IMR-90 (cell line): ENCODE results near the gene SAMD7. TPM values are rescaled to one million over a fixed set of nuclear protein-coding genes. Genes with fewer than 3 reads are reported as not detected.

Source experiments
- ATAC-seq: fragments of 200-7000 bp; cut with Tn5 transposase; 2 replicates; pipeline ENCODE4 v1.9.1; 2020; ENCODE audit warnings: low read depth, mild to moderate bottlenecking, moderate library complexity
- BruUV-seq: library from RNA; stranded (reverse); fragments of 400-500 nt; replicated peaks from 2 replicates; lab custom pipeline; 2021; lab: Mats Ljungman, UMichigan
- CTCF ChIA-PET: fragments of 300-600 bp; formaldehyde crosslinking; extraction: SDS; loops from one replicate; lab custom pipeline; 2021; ENCODE audit warnings: antibody characterized with exemption; lab: Yijun Ruan, JAX
- POLR2A ChIA-PET: fragments of 300-600 bp; sonication (Branson Sonifier 250); formaldehyde crosslinking; loops from one replicate; lab custom pipeline; 2022; ENCODE audit warnings: antibody characterized with exemption; ENCODE audit not compliant: unreplicated experiment; lab: Charles Lee
- DNase-seq: peaks from one replicate; pipeline ENCODE4 v3.0.0; 2013
- H2AFZ ChIP-seq: replicated peaks from 2 replicates; pipeline ENCODE3; 2013; ENCODE audit warnings: low read length, mild to moderate bottlenecking; ENCODE audit not compliant: poor library complexity
- H2AK5ac ChIP-seq: 2 replicates; pipeline ENCODE4 v1.6.1; 2013; ENCODE audit warnings: low read depth, low read length, inconsistent platforms
- H2AK9ac ChIP-seq: replicated peaks from 2 replicates; pipeline ENCODE3; 2013; ENCODE audit warnings: mild to moderate bottlenecking, low read depth, low read length, moderate library complexity; ENCODE audit not compliant: poor library complexity
- H2BK120ac ChIP-seq: 2 replicates; pipeline ENCODE4 v1.6.1; 2013; ENCODE audit warnings: low read depth, low read length, inconsistent platforms
- H2BK15ac ChIP-seq: 3 replicates; pipeline ENCODE4 v1.6.1; 2013; ENCODE audit warnings: low read depth, low read length, inconsistent platforms
- H2BK20ac ChIP-seq: 2 replicates; pipeline ENCODE4 v1.6.1; 2013; ENCODE audit warnings: low read depth, mild to moderate bottlenecking, inconsistent platforms, low read length, moderate library complexity
- H2BK5ac ChIP-seq: 2 replicates; pipeline ENCODE4 v1.6.1; 2013; ENCODE audit warnings: mild to moderate bottlenecking, low read depth, low read length, inconsistent platforms; ENCODE audit not compliant: poor library complexity, severe bottlenecking
- H3K14ac ChIP-seq: replicated peaks from 2 replicates; pipeline ENCODE4 v1.6.1; 2013; ENCODE audit warnings: low read depth, low read length, inconsistent platforms
- H3K18ac ChIP-seq: 2 replicates; pipeline ENCODE4 v1.6.1; 2013; ENCODE audit warnings: low read depth, low read length, control low read depth
- H3K23ac ChIP-seq: 2 replicates; pipeline ENCODE4 v1.6.1; 2013; ENCODE audit warnings: low read depth, low read length, inconsistent platforms
- H3K27ac ChIP-seq: 2 replicates; pipeline ENCODE4 v1.5.1; 2013; ENCODE audit warnings: mild to moderate bottlenecking, control low read depth, low read length; ENCODE audit not compliant: insufficient read depth
- H3K27me3 ChIP-seq: 2 replicates; pipeline ENCODE4 v1.6.1; 2013; ENCODE audit warnings: low read length; ENCODE audit not compliant: control insufficient read depth, insufficient read depth
- H3K36me3 ChIP-seq: 2 replicates; pipeline ENCODE4 v1.6.1; 2013; ENCODE audit warnings: low read length, mixed read lengths; ENCODE audit not compliant: control insufficient read depth, insufficient read depth
- H3K4ac ChIP-seq: 2 replicates; pipeline ENCODE4 v1.6.1; 2013; ENCODE audit warnings: low read depth, low read length, inconsistent platforms
- H3K4me1 ChIP-seq: 2 replicates; pipeline ENCODE4 v1.6.1; 2013; ENCODE audit warnings: low read length, mixed read lengths; ENCODE audit not compliant: control insufficient read depth, insufficient read depth
- H3K4me2 ChIP-seq: 2 replicates; pipeline ENCODE4 v1.6.1; 2013; ENCODE audit warnings: low read depth, mild to moderate bottlenecking, control low read depth, low read length, moderate library complexity
- H3K4me3 ChIP-seq: 2 replicates; pipeline ENCODE4 v1.5.1; 2013; ENCODE audit warnings: low read depth, mild to moderate bottlenecking, control low read depth, low read length, moderate library complexity; ENCODE audit not compliant: insufficient read depth
- H3K56ac ChIP-seq: 2 replicates; pipeline ENCODE4 v1.6.1; 2013; ENCODE audit warnings: low read length, inconsistent platforms; ENCODE audit not compliant: insufficient read depth; ENCODE audit errors: extremely low read depth
- H3K79me1 ChIP-seq, 2 experiments: 2 replicates each; pipeline ENCODE4 v1.6.1; 2013; ENCODE audit warnings: low read length in 2 of 2, inconsistent platforms in 1 of 2, low read depth in 1 of 2
- H3K9ac ChIP-seq: 2 replicates; pipeline ENCODE4 v1.6.1; 2013; ENCODE audit warnings: low read depth, low read length, control low read depth
- H3K9me1 ChIP-seq: 2 replicates; pipeline ENCODE4 v1.6.1; 2013; ENCODE audit warnings: low read length, inconsistent platforms; ENCODE audit not compliant: insufficient read depth
- H3K9me3 ChIP-seq: 2 replicates; pipeline ENCODE4 v1.6.1; 2013; ENCODE audit warnings: low read length; ENCODE audit not compliant: control insufficient read depth, insufficient read depth
- H4K20me1 ChIP-seq: 2 replicates; pipeline ENCODE4 v1.6.1; 2013; ENCODE audit warnings: low read length, inconsistent platforms; ENCODE audit not compliant: insufficient read depth
- H4K5ac ChIP-seq: 2 replicates; pipeline ENCODE4 v1.6.1; 2013; ENCODE audit warnings: mild to moderate bottlenecking, low read depth, low read length, control low read depth
- H4K8ac ChIP-seq, 2 experiments: 2 replicates each; pipeline ENCODE4 v1.6.1; 2013; ENCODE audit warnings: low read depth in 2 of 2, low read length in 2 of 2, control low read depth in 1 of 2, inconsistent platforms in 1 of 2
- H4K91ac ChIP-seq: 2 replicates; pipeline ENCODE4 v1.6.1; 2013; ENCODE audit warnings: low read depth, low read length, inconsistent platforms; ENCODE audit not compliant: insufficient read depth
- CHD1 ChIP-seq: IDR thresholded peaks from 2 replicates; pipeline ENCODE4 v1.6.1; 2012; ENCODE audit warnings: low read depth, low read length, improper control_type of control experiment
- FOS ChIP-seq: fragments of 150-350 bp; IDR thresholded peaks from 2 replicates; pipeline ENCODE4 v1.6.1; 2016; ENCODE audit warnings: low read depth, low read length
- MAFK ChIP-seq: IDR thresholded peaks from 2 replicates; pipeline ENCODE4 v1.6.1; 2012; ENCODE audit warnings: low read depth, low read length, improper control_type of control experiment
- NFE2L2 ChIP-seq: fragments of 150-350 bp; IDR thresholded peaks from 2 replicates; pipeline ENCODE4 v1.6.1; 2016; ENCODE audit warnings: low read depth, mild to moderate bottlenecking, low read length
- RAD21 ChIP-seq: IDR thresholded peaks from 2 replicates; pipeline ENCODE4 v1.6.1; 2012; ENCODE audit warnings: low read length, improper control_type of control experiment
- WGBS, 2 experiments: methylation state at CpG; one replicate each; pipeline versions ENCODE4 v1.1.5 to v1.1.7; 2013; ENCODE audit warnings: missing lambda C conversion rate in 2 of 2; ENCODE audit not compliant: insufficient read length in 1 of 2; ENCODE audit errors: extremely low coverage in 2 of 2; 5-methylcytosine and 5-hydroxymethylcytosine counted together
- dilution Hi-C: fragments of 300-500 bp; cut with HindIII; formaldehyde crosslinking; loops from one replicate; pipeline ENCODE4 v1.14.3; 2018; ENCODE audit warnings: low sequenced_read_pairs; ENCODE audit not compliant: unreplicated experiment
- in situ Hi-C: fragments of 300-500 bp; cut with MboI; formaldehyde crosslinking; loops from 3 replicates; pipeline ENCODE4 v1.14.3; 2019; ENCODE audit warnings: low sequenced_read_pairs, inconsistent platforms, mixed read lengths
- intact Hi-C: fragments of 100-400 bp; cut with micrococcal nuclease; formaldehyde crosslinking; loops from 2 replicates; pipeline ENCODE4 v1.10.0; 2022
- polyA plus RNA-seq, 3 experiments: library from polyadenylated mRNA; depleted of rRNA; stranded (reverse); fragments of >200 nt; gene quantifications; 2 replicates each; pipeline ENCODE4 v1.2.3, GENCODE V29; 2012; ENCODE audit warnings: low replicate concordance in 1 of 3
- total RNA-seq: library from RNA; depleted of rRNA; stranded (reverse); fragments of >200 nt; gene quantifications from 2 replicates; pipeline ENCODE4 v1.2.3, GENCODE V29; 2012
- TF ChIP-seq, protein P1 (sequence below): conservative IDR thresholded peaks from 2 replicates; pipeline ENCODE4 v1.5.1; 2012; ENCODE audit warnings: mild to moderate bottlenecking, low read depth, low read length, improper control_type of control experiment

The SAMD7 gene
- total and polyA plus RNA-seq, 2 of the 4 experiments (the other 2 are of a cell fraction) = not detected

DNA sequence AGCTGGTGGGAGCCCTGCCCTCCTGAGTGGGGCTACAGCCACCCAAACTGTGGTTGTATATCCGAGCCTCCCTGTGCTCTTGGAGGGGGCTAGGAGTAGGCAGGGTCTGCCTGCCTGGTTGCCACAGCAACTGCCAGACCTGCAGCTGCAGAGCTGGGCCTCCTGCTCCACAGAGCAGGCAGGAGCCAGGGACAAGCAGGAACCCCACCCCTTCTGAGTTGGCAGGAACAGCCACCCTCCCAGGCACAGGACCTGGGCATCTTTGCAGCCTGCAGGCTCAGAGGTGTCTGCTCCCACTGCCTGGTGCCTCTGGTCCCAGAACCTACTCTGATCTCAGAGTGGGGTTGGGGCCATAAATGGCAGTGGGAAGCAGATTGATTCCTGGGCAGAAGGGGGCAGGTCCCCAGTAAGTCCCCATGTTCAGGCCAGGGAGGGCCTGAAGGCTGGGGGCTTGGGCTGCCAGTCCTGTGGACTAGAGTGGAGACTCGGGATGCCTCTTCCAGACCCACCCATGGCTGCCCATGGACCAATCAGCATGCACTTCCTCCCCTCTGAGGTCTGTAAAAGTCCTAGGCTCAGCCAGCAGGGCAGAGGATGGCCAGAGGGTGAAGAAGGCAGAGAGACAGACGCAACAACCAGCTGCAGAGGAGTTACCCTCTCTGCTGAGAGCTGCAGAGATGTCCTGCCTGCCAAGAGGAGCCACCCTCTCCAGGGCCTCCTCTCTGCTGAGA, 31.4 kb upstream of the SAMD7 start:
- in situ Hi-C loops = no loop called here
- WGBS, 2 experiments = no CpG with 5 or more reads among the region's 3 CpGs

More for the DNA sequence above, 31.4 kb upstream of the SAMD7 start:
- Histone ChIP-seq H2AFZ (no peak overlapping the region), H2BK15ac (no peak overlapping the region), H3K4ac (no peak overlapping the region), H3K14ac (no peak overlapping the region), H2AK9ac (no peak overlapping the region), H3K79me1 (no peaks in the 10 kb centered on the region), H3K4me3 (no peak overlapping the region), H3K9me3 (no peaks in the 10 kb centered on the region), H3K9me1 (no peaks in the 10 kb centered on the region), H2AK5ac (no peak overlapping the region), H2BK5ac (no peak overlapping the region), H3K23ac (no peak overlapping the region), H4K5ac (no peak overlapping the region), H3K18ac (no peak overlapping the region), H3K36me3 (no peaks in the 10 kb centered on the region), H3K56ac (no peak overlapping the region), H2BK20ac (no peak overlapping the region), H3K27ac (no peak overlapping the region), H4K91ac (no peak overlapping the region), H4K8ac (no peak overlapping the region), H3K27me3 (peaks cover 3% of the 10 kb centered on the region; the same call in 1 of the 2 replicates), H3K9ac (no peak overlapping the region), H2BK120ac (no peak overlapping the region), H3K4me2 (no peak overlapping the region), H3K4me1 (no peaks in the 10 kb centered on the region), H4K20me1 (no peaks in the 10 kb centered on the region)
- DNase-seq (no peak), ATAC-seq (no peak)
- no TSS peak for BruUV-seq
- ChIA-PET POLR2A (no interaction called here), CTCF (no interaction called here)
- TF ChIP-seq MAFK (no peak), NFE2L2 (no peak), CHD1 (no peak), FOS (no peak), RAD21 (no peak)
- TF ChIP-seq, protein P1, sequence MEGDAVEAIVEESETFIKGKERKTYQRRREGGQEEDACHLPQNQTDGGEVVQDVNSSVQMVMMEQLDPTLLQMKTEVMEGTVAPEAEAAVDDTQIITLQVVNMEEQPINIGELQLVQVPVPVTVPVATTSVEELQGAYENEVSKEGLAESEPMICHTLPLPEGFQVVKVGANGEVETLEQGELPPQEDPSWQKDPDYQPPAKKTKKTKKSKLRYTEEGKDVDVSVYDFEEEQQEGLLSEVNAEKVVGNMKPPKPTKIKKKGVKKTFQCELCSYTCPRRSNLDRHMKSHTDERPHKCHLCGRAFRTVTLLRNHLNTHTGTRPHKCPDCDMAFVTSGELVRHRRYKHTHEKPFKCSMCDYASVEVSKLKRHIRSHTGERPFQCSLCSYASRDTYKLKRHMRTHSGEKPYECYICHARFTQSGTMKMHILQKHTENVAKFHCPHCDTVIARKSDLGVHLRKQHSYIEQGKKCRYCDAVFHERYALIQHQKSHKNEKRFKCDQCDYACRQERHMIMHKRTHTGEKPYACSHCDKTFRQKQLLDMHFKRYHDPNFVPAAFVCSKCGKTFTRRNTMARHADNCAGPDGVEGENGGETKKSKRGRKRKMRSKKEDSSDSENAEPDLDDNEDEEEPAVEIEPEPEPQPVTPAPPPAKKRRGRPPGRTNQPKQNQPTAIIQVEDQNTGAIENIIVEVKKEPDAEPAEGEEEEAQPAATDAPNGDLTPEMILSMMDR = no peak
- intact Hi-C loops = no loop called here
- dilution Hi-C loops = no loop called here
